B cell (primary cell): ENCODE results near the gene DNAJB9.

Source experiments
- EZH2 ChIP-seq: IDR thresholded peaks from 2 replicates; pipeline ENCODE4 v1.6.1; 2012; ENCODE audit warnings: borderline replicate concordance, low read depth, mild to moderate bottlenecking, moderate library complexity, low read length; ENCODE audit not compliant: insufficient read depth, poor library complexity, severe bottlenecking
- TF ChIP-seq, protein P1 (sequence below): fragments of 200-600 bp; IDR thresholded peaks from one replicate; pipeline ENCODE4 v1.8.0; 2022; ENCODE audit warnings: antibody characterized with exemption, mild to moderate bottlenecking

DNA sequence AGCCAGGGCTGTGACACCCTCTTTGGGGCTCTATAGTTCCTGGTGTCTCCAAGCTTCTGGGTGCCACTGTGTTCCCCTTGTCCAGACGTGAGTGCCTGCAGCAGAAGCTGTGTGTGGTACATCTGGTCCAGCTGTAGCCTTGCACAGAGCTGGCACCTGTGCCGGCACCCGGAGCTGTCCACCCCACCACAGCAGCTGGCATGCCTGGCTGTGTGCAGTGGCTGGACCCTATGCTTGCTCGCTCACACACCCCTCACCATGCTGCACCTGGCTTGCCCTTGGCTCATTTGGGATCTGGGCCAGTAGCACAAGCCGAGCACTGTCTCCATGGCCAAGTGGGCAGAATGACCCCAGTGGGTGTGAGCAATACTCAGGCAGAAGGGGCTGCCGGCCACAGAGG is 10.6 kb downstream of the DNAJB9 start:
- TF ChIP-seq, protein P1, sequence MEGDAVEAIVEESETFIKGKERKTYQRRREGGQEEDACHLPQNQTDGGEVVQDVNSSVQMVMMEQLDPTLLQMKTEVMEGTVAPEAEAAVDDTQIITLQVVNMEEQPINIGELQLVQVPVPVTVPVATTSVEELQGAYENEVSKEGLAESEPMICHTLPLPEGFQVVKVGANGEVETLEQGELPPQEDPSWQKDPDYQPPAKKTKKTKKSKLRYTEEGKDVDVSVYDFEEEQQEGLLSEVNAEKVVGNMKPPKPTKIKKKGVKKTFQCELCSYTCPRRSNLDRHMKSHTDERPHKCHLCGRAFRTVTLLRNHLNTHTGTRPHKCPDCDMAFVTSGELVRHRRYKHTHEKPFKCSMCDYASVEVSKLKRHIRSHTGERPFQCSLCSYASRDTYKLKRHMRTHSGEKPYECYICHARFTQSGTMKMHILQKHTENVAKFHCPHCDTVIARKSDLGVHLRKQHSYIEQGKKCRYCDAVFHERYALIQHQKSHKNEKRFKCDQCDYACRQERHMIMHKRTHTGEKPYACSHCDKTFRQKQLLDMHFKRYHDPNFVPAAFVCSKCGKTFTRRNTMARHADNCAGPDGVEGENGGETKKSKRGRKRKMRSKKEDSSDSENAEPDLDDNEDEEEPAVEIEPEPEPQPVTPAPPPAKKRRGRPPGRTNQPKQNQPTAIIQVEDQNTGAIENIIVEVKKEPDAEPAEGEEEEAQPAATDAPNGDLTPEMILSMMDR, result no peak
- TF ChIP-seq EZH2, result no peak
